ENCODE results near the gene RAB40C. TPM values are rescaled to one million over a fixed set of nuclear protein-coding genes. Genes with fewer than 3 reads are reported as not detected.

The RAB40C gene
- total and polyA plus RNA-seq, 9 of the 15 experiments (the other 6 are each of a cell fraction or from before 2014, with no cell fraction given) = 0.17 to 23.4 (median 8.7) TPM

GRCh38 chr16:592518-593306 lies 2.8 kb downstream of the RAB40C start (continued):
- TF ChIP-seq E2F6 (IDR thresholded peaks at IDR 0.05; ENCODE audit: borderline replicate concordance in 1 of 2, extremely low read depth in 1 of 2, insufficient read depth in 1 of 2, insufficient read length in 1 of 2, low read depth in 1 of 2, low read length in 1 of 2, poor library complexity in 1 of 2, severe bottlenecking in 1 of 2) (peak in 1 of 2 experiments; percentile 9), MEF2A (IDR thresholded peaks at IDR 0.05; ENCODE audit: control insufficient read depth, low read depth, low read length) (no peak), PHB (CRISPR knock-in tag; IDR thresholded peaks at IDR 0.05) (no peak), MAZ (CRISPR knock-in tag; conservative IDR thresholded peaks at IDR 0.05 in 1 of 2, IDR thresholded peaks at IDR 0.05 in 1 of 2) (no peak), WHSC1 (IDR thresholded peaks at IDR 0.05; ENCODE audit: low read length) (no peak), NR4A1 (CRISPR knock-in tag; IDR thresholded peaks at IDR 0.05) (no peak), NR4A1 (tag; IDR thresholded peaks at IDR 0.05) (no peak), CEBPG (CRISPR knock-in tag; IDR thresholded peaks at IDR 0.05) (0 out of 2 replicates have a peak, but pooled peaks have one; percentile 49), CEBPG (tag; conservative IDR thresholded peaks at IDR 0.05 in 1 of 2, IDR thresholded peaks at IDR 0.05 in 1 of 2) (no peak), SMC3 (conservative IDR thresholded peaks at IDR 0.05; ENCODE audit: insufficient read depth, low read depth, low read length) (no peak), CEBPB (tag; IDR thresholded peaks at IDR 0.05) (peak; percentile 61)
- TF ChIP-seq, protein P1, sequence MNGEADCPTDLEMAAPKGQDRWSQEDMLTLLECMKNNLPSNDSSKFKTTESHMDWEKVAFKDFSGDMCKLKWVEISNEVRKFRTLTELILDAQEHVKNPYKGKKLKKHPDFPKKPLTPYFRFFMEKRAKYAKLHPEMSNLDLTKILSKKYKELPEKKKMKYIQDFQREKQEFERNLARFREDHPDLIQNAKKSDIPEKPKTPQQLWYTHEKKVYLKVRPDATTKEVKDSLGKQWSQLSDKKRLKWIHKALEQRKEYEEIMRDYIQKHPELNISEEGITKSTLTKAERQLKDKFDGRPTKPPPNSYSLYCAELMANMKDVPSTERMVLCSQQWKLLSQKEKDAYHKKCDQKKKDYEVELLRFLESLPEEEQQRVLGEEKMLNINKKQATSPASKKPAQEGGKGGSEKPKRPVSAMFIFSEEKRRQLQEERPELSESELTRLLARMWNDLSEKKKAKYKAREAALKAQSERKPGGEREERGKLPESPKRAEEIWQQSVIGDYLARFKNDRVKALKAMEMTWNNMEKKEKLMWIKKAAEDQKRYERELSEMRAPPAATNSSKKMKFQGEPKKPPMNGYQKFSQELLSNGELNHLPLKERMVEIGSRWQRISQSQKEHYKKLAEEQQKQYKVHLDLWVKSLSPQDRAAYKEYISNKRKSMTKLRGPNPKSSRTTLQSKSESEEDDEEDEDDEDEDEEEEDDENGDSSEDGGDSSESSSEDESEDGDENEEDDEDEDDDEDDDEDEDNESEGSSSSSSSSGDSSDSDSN (IDR thresholded peaks at IDR 0.05; ENCODE audit: borderline replicate concordance in 1 of 2, low read depth in 2 of 2, low read length in 2 of 2) = no peak
